ENCODE data around the gene ZNF792. TPM values are rescaled to one million over a fixed set of nuclear protein-coding genes. Genes with fewer than 3 reads are reported as not detected.
"Not testable (repeated sequence)": the region's sequence is repeated elsewhere in the genome, so short reads cannot be mapped to it uniquely, and the experiment has no call there.

Gene ZNF792
- total RNA-seq, 1 experiment from 2014 or later, result 11.4 TPM

DNA sequence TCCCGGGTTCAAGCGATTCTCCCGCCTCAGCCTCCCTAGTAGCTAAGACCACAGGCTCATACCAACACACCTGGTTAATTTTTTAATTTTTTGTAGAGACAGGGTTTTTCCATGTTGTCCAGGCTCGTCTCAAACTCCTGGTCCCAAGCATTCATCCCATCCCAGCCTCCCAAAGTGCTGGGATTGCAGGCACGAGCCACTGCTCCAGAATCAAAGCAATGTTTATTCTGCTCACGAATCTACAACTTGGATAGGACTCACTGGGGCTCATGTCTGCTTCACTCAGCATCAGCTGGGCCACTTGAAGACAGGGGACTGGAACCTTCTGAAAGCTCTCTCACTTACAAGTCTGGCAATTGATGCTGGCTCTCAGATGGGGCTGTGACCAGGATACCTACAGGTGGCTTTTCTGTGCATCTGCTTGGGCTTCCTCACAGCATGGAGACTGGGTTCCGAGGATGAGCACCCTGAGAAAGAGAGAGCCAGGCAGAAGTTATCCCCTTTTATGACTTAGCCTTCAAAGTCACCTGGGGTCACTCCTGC is 8.2 kb upstream of the ZNF792 start:
- Histone ChIP-seq H3K4me2 (ENCODE audit: low read depth, low read length, poor library complexity, severe bottlenecking) (no peak overlapping the region), H3K36me3 (ENCODE audit: insufficient read depth, low read length) (no peaks in the 10 kb centered on the region; the same call in 1 of the 2 replicates), H3K27ac (ENCODE audit: low read length) (no peak overlapping the region), H3K4me3 (ENCODE audit: low read length) (no peak overlapping the region), H3K27me3 (ENCODE audit: low read length) (peaks cover 5% of the 10 kb centered on the region; the same call in 1 of the 2 replicates), H3K4me1 (ENCODE audit: low read length) (peaks cover 7% of the 10 kb centered on the region), H3K9ac (ENCODE audit: low read length) (no peak overlapping the region), H4K20me1 (ENCODE audit: insufficient read depth, low read depth, low read length) (no peaks in the 10 kb centered on the region), H2AFZ (ENCODE audit: low read length) (no peak overlapping the region), H3K79me2 (ENCODE audit: low read length) (no peaks in the 10 kb centered on the region), H3K9me3 (ENCODE audit: low read length) (peaks cover 6% of the 10 kb centered on the region; the same call in 1 of the 2 replicates), H3K9me2 (replicated peaks; ENCODE audit: insufficient read depth, low read length) (no peaks in the 10 kb centered on the region)
- DNase-seq, result no peak

DNA sequence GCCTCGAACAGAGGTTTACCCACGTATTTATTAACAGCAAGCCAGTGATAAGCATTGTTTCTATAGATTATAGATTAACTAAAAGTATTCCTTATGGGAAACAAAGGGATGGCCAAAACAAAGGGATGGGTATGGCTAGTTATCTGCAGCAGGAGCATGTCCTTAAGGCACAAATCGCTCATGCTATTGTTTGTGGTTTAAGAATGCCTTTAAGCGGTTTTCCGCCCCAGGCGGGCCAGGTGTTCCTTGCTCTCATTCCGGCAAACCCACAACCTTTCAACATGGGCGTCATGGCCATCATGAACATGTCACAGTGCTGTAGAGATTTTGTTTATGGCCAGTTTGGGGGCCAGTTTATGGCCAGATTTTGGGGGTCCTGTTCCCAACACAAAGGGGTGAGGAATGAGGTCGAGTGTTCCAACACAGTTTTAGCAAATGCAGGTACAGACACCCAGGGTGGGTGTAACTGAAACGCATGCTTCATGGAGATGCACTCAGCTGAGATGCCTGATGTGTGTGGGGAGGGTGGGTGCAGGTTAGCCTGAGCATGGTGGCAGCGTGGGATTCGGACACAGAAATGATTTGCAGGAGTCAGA is 6.3 kb upstream of the ZNF792 start:
- H3K79me2 ChIP-seq (ENCODE audit: low read length); H3K27me3 ChIP-seq (ENCODE audit: low read length); H3K9ac ChIP-seq (ENCODE audit: low read length); H3K4me2 ChIP-seq (ENCODE audit: low read depth, low read length, poor library complexity, severe bottlenecking); H3K4me3 ChIP-seq (ENCODE audit: low read length); H3K4me1 ChIP-seq (ENCODE audit: low read length); H3K36me3 ChIP-seq (ENCODE audit: insufficient read depth, low read length); DNase-seq; H4K20me1 ChIP-seq (ENCODE audit: insufficient read depth, low read depth, low read length); H2AFZ ChIP-seq (ENCODE audit: low read length); H3K9me3 ChIP-seq (ENCODE audit: low read length); H3K27ac ChIP-seq (ENCODE audit: low read length); H3K9me2 ChIP-seq (replicated peaks; ENCODE audit: insufficient read depth, low read length): not testable (repeated sequence)

GRCh38 chr19:34969721-34970120 is 5.7 kb upstream of the ZNF792 start:
- no peak for DNase-seq
- Histone ChIP-seq H3K9me3 (ENCODE audit: low read length) (no peaks in the 10 kb centered on the region; the same call in 1 of the 2 replicates), H3K4me2 (ENCODE audit: low read depth, low read length, poor library complexity, severe bottlenecking) (no peak overlapping the region), H3K9me2 (replicated peaks; ENCODE audit: insufficient read depth, low read length) (no peaks in the 10 kb centered on the region), H4K20me1 (ENCODE audit: insufficient read depth, low read depth, low read length) (no peaks in the 10 kb centered on the region), H2AFZ (ENCODE audit: low read length) (no peak overlapping the region), H3K79me2 (ENCODE audit: low read length) (no peaks in the 10 kb centered on the region), H3K36me3 (ENCODE audit: insufficient read depth, low read length) (no peaks in the 10 kb centered on the region; the same call in 1 of the 2 replicates), H3K27ac (ENCODE audit: low read length) (no peak overlapping the region), H3K4me3 (ENCODE audit: low read length) (no peak overlapping the region), H3K4me1 (ENCODE audit: low read length) (peaks cover 7% of the 10 kb centered on the region), H3K27me3 (ENCODE audit: low read length) (0 out of 2 replicates have a peak, but pooled peaks cover 5% of the 10 kb centered on the region), H3K9ac (ENCODE audit: low read length) (no peak overlapping the region)

- no peak overlapping the region for H3K4me3 ChIP-seq (ENCODE audit: low read length)
- peaks cover 12% of the 10 kb centered on the region for H3K4me1 ChIP-seq (ENCODE audit: low read length)
- peaks cover 8% of the 10 kb centered on the region for H3K79me2 ChIP-seq (ENCODE audit: low read length)
- no peak overlapping the region for H3K4me2 ChIP-seq (ENCODE audit: low read depth, low read length, poor library complexity, severe bottlenecking)
- no peak for DNase-seq
- H3K27me3 ChIP-seq (ENCODE audit: low read length), result 0 out of 2 replicates have a peak, but pooled peaks cover 5% of the 10 kb centered on the region
- no peak overlapping the region for H3K27ac ChIP-seq (ENCODE audit: low read length)
- H3K9ac ChIP-seq (ENCODE audit: low read length), result no peak overlapping the region
- no peak overlapping the region for H2AFZ ChIP-seq (ENCODE audit: low read length)
- H3K36me3 ChIP-seq (ENCODE audit: insufficient read depth, low read length), result no peaks in the 10 kb centered on the region; the same call in 1 of the 2 replicates
- H3K9me2 ChIP-seq (replicated peaks; ENCODE audit: insufficient read depth, low read length), result no peaks in the 10 kb centered on the region
- H4K20me1 ChIP-seq (ENCODE audit: insufficient read depth, low read depth, low read length), result no peaks in the 10 kb centered on the region
- H3K9me3 ChIP-seq (ENCODE audit: low read length), result no peaks in the 10 kb centered on the region; the same call in 1 of the 2 replicates
Observed at GRCh38 chr19:34967551-34967950, 3.5 kb upstream of the ZNF792 start.

GRCh38 chr19:34965505-34965904 is 1.5 kb upstream of the ZNF792 start:
- not testable (repeated sequence) for H3K4me3 ChIP-seq (ENCODE audit: low read length); H3K4me2 ChIP-seq (ENCODE audit: low read depth, low read length, poor library complexity, severe bottlenecking); H3K9me3 ChIP-seq (ENCODE audit: low read length); H3K9me2 ChIP-seq (replicated peaks; ENCODE audit: insufficient read depth, low read length); H3K27ac ChIP-seq (ENCODE audit: low read length); H3K9ac ChIP-seq (ENCODE audit: low read length); H3K27me3 ChIP-seq (ENCODE audit: low read length); H2AFZ ChIP-seq (ENCODE audit: low read length); H3K36me3 ChIP-seq (ENCODE audit: insufficient read depth, low read length); H4K20me1 ChIP-seq (ENCODE audit: insufficient read depth, low read depth, low read length); DNase-seq
- Histone ChIP-seq H3K4me1 (ENCODE audit: low read length) (peaks cover 20% of the 10 kb centered on the region), H3K79me2 (ENCODE audit: low read length) (peaks cover 22% of the 10 kb centered on the region)

GRCh38 chr19:34964598-34964997 is 569 bp upstream of the ZNF792 start:
- Histone ChIP-seq H3K79me2 (ENCODE audit: low read length) (peaks cover 22% of the 10 kb centered on the region), H2AFZ (ENCODE audit: low read length) (no peak overlapping the region), H3K9ac (ENCODE audit: low read length) (peak overlapping the region; percentile 84), H3K4me3 (ENCODE audit: low read length) (peak overlapping the region; percentile 87; the same call in 1 of the 2 replicates), H3K27ac (ENCODE audit: low read length) (no peak overlapping the region), H4K20me1 (ENCODE audit: insufficient read depth, low read depth, low read length) (no peaks in the 10 kb centered on the region), H3K4me1 (ENCODE audit: low read length) (peaks cover 20% of the 10 kb centered on the region), H3K36me3 (ENCODE audit: insufficient read depth, low read length) (peaks cover 12% of the 10 kb centered on the region), H3K9me2 (replicated peaks; ENCODE audit: insufficient read depth, low read length) (no peaks in the 10 kb centered on the region), H3K4me2 (ENCODE audit: low read depth, low read length, poor library complexity, severe bottlenecking) (peak overlapping the region; percentile 87), H3K9me3 (ENCODE audit: low read length) (peaks cover 4% of the 10 kb centered on the region), H3K27me3 (ENCODE audit: low read length) (0 out of 2 replicates have a peak, but pooled peaks cover 5% of the 10 kb centered on the region)
- no peak for DNase-seq

GRCh38 chr19:34962687-34963572 is 1.1 kb downstream of the ZNF792 start:
- peak overlapping the region; percentile 87 for H3K4me2 ChIP-seq (ENCODE audit: low read depth, low read length, poor library complexity, severe bottlenecking)
- H3K36me3 ChIP-seq (ENCODE audit: insufficient read depth, low read length), result peaks cover 28% of the 10 kb centered on the region
- no peak overlapping the region for H3K27ac ChIP-seq (ENCODE audit: low read length)
- peak overlapping the region; percentile 87 for H3K4me3 ChIP-seq (ENCODE audit: low read length)
- H3K4me1 ChIP-seq (ENCODE audit: low read length), result peaks cover 20% of the 10 kb centered on the region
- H2AFZ ChIP-seq (ENCODE audit: low read length), result peak overlapping the region; percentile 99; the same call in 1 of the 2 replicates
- H3K9ac ChIP-seq (ENCODE audit: low read length), result peak overlapping the region; percentile 84
- H4K20me1 ChIP-seq (ENCODE audit: insufficient read depth, low read depth, low read length), result no peaks in the 10 kb centered on the region
- H3K9me3 ChIP-seq (ENCODE audit: low read length), result peaks cover 20% of the 10 kb centered on the region
- H3K9me2 ChIP-seq (replicated peaks; ENCODE audit: insufficient read depth, low read length), result no peaks in the 10 kb centered on the region
- no peak for DNase-seq
- H3K27me3 ChIP-seq (ENCODE audit: low read length), result no peaks in the 10 kb centered on the region
- peaks cover 22% of the 10 kb centered on the region for H3K79me2 ChIP-seq (ENCODE audit: low read length)

Data from Karpas-422 (cell line).